HFF-Myc (cell line): ENCODE measurements around the gene PAGE2.

Source experiments
- DNase-seq: peaks from one replicate; pipeline ENCODE4 v3.0.0-alpha.2; 2011; ENCODE audit warnings: low read depth; ENCODE audit errors: extremely low read depth
- H3K4me3 ChIP-seq: replicated peaks from 2 replicates; pipeline ENCODE4 v1.5.1; 2011; ENCODE audit warnings: low read depth, mild to moderate bottlenecking, control low read depth, low read length
- TF ChIP-seq, protein P1 (sequence below): IDR thresholded peaks from 2 replicates; pipeline ENCODE4 v1.5.1; 2012; ENCODE audit warnings: mild to moderate bottlenecking, low read depth, low read length, control low read depth; ENCODE audit errors: missing control alignments

Gene PAGE2

DNA sequence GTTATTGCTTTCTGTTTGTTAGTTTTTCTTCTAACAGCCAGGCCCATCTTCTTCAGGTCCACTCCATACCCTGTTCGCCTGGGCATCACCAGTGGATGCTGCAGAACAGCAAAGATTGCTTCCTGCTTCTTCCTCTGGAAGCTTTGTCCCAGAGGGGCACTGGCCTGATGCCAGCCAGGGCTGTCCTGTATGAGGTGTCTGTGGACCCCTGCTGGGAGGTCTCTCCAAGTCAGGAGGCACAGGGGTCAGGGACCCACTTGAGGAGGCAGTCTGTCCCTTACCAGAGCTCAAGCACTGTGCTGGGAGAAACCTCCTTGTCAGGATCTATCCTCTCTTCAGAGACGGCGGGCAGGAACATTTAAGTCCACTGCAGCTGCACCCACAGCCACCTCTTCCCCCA lies 16.5 kb upstream of the PAGE2 start:
- DNase-seq: no peak
- no peak overlapping the region for H3K4me3 ChIP-seq

DNA sequence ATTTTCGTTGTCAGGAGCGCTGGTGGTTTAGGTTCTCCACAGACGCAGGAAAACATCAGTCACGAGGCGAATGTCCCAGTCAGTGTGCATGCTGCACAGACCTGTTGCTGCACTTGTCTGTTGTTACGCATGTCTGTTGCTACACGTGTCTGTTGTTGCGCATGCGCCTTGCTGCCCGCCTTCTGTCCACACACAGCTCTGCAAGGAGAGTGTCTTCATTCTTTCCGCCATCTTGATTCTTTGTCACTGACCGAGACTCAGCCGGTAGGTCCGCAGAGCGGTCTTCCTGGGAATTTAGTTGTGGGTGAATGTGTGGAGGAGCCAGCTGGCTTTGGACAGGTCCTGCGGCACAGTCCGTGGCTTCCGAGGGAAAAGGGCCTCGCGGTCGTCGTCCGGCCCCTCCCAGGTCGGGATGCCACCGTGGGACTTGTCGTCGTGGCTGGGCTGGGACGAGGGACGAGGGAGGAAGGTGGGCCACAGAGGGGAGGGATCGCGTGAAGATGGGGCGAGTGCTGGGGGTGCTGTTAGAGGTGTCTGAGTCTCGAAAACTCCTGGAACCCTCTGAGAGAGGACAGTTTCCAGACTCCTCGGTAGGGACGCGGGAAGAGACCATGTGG lies 13.9 kb upstream of the PAGE2 start, which contains the start of gene PAGE2B:
Gene PAGE2B (plus strand): TSS at position 180 of the 617 bp plus-strand sequence. CDS start 1,012 bp downstream, outside the sequence.
- H3K4me3 ChIP-seq: no peak within 1 kb of the TSS
- TF ChIP-seq, protein P1, sequence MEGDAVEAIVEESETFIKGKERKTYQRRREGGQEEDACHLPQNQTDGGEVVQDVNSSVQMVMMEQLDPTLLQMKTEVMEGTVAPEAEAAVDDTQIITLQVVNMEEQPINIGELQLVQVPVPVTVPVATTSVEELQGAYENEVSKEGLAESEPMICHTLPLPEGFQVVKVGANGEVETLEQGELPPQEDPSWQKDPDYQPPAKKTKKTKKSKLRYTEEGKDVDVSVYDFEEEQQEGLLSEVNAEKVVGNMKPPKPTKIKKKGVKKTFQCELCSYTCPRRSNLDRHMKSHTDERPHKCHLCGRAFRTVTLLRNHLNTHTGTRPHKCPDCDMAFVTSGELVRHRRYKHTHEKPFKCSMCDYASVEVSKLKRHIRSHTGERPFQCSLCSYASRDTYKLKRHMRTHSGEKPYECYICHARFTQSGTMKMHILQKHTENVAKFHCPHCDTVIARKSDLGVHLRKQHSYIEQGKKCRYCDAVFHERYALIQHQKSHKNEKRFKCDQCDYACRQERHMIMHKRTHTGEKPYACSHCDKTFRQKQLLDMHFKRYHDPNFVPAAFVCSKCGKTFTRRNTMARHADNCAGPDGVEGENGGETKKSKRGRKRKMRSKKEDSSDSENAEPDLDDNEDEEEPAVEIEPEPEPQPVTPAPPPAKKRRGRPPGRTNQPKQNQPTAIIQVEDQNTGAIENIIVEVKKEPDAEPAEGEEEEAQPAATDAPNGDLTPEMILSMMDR: no peak
- no peak for DNase-seq

More for the DNA sequence above, 16.5 kb upstream of the PAGE2 start:
- TF ChIP-seq, protein P1: no peak

DNA sequence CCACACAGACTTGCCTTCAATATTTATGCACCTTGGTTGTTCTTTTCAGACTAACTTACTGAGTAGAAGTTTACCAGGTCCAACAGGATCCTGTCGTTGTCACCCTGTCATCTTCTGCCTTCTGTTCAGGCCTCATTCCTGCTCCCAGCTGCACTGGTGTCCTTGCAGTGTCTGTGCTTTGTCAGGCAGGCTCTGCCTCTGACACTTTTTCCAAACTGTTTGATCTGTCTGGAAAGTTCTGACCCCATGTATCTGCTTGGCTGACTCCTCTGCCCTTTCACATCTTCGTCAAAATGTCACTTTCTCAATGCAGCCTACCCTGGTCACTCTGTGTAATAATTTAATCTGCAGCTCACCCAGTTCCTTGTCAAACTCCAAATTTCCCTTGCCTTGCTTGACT lies 9.9 kb downstream of the PAGE2 start:
- TF ChIP-seq, protein P1: no peak

DNA sequence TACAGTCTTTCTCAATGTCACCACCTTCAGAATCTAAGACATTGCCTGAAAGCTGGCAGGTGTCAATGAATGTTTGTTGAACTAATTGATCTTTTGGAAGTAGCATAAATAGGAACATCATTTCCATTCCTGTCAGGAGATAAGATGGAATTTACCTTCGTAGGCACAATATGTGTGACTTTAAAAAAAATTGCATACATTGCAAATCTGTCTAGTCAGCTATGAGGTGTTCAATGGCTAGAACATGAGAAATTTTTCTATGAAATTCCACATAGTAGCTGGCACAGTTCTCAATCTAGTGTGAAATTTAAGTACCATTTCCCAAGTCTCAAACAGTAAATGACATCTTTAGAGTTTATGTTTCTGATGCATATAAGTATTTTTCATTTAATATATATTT lies 10.3 kb downstream of the PAGE2 start:
- H3K4me3 ChIP-seq: no peak overlapping the region
- TF ChIP-seq, protein P1: no peak
- no peak for DNase-seq

More for the DNA sequence above, 9.9 kb downstream of the PAGE2 start:
- no peak for DNase-seq
- no peak overlapping the region for H3K4me3 ChIP-seq

DNA sequence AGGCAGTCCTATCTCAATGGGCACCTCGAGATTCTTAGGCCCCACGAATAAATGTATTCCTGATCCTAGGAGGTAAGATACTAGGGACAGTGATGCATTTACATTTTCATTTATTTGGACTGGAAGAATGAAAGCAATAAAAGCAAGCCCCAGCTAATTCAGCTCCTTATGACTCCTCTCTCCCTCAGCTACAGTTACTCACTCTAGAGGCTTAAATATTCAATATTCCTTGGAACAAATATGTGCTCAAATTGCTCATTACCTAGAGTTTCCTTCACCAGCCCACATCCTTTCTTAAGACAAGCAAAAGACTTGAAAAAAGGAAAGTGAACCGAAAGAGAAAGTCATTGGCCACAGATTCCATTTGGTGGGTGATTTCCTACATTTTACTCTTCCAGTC lies 13.9 kb downstream of the PAGE2 start:
- TF ChIP-seq, protein P1: no peak

DNA sequence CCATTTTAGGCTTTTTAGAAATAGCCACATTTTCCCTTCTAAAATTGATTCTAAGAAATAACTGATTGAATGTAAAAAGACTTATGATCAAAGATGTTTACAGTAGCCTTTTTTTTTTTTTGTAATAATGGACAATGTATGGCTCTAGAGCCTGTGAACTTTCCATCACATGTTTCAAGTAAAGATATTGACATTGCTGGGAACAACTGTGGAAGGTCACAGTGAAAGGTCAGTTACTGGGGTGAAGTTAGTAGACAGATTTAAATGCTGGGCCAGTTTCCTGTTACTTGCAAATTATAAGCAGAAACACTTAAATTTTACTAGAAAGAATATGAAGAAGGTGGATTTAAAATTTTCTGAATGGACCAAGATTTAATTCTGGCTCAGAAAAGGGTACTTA lies 18.4 kb downstream of the PAGE2 start:
- TF ChIP-seq, protein P1: no peak
- H3K4me3 ChIP-seq: no peak overlapping the region
- DNase-seq: no peak

More for the DNA sequence above, 13.9 kb downstream of the PAGE2 start:
- no peak for DNase-seq
- H3K4me3 ChIP-seq: no peak overlapping the region

DNA sequence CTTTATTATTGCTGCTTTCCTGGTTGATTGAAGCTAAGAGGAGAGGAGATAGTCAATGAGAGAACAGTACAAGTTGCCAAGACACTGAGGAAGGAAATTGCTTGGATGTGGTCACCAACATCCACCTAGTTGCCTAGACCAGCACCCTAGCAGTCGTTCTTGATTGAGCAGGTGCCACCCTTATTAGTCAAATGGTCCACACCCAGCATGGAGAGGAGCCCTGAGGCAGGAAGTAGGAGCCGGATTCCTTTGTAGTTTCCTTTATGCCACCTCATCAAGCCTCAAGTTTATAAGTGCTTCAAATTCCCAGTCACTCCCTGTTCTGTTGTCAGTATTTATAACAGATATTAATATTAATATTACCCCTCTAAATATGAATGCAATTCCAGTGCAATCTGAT lies 19.1 kb downstream of the PAGE2 start:
- DNase-seq: no peak
- no peak overlapping the region for H3K4me3 ChIP-seq
- TF ChIP-seq, protein P1: no peak
